C4-2B (cell line): ENCODE measurements around the gene F5.

ENCODE experiments used
- H3K27ac ChIP-seq: fragments of 450-650 bp; 2 replicates; pipeline ENCODE4 v1.5.1; 2017
- ZFX ChIP-seq: fragments of 450-650 bp; IDR thresholded peaks from 2 replicates; pipeline ENCODE4 v1.6.1; 2017
- TF ChIP-seq, protein P1 (sequence below): fragments of 450-650 bp; conservative IDR thresholded peaks from 2 replicates; pipeline ENCODE4 v1.5.1; 2017; ENCODE audit warnings: mild to moderate bottlenecking

F5 gene

DNA sequence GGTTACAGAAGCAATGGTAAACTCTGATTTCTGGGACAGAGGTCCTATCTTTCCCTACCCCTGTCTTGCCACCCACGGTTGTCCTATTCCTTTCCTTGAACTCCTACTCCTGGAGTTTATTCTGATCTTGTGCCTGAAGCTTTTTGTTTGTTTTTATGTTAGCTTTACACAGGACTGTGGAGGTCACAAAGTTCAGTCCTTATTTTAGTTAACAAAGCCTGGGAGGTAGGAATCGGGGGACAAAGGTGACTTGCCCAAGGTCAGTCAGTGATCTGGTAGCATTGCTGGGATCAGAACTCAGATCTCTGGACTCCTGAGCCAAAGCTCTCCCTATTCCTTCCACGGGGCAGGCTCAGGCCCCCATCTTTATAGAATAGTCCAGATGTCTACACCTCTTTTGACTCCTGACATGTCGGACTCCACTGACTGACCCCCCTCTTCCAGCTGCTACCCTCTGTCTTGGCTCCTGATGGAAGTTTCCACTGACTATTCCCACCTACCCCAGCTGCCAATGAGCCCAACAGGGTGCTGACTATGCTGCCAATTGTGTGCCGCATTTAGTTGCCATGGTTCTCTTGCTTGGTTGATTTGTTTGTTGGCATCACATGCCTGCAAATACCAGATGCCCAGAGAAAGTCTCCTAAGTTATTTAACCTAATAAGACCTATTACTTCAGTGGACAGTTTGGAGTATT lies 9.9 kb downstream of the F5 start:
- no peak for TF ChIP-seq ZFX
- TF ChIP-seq, protein P1, sequence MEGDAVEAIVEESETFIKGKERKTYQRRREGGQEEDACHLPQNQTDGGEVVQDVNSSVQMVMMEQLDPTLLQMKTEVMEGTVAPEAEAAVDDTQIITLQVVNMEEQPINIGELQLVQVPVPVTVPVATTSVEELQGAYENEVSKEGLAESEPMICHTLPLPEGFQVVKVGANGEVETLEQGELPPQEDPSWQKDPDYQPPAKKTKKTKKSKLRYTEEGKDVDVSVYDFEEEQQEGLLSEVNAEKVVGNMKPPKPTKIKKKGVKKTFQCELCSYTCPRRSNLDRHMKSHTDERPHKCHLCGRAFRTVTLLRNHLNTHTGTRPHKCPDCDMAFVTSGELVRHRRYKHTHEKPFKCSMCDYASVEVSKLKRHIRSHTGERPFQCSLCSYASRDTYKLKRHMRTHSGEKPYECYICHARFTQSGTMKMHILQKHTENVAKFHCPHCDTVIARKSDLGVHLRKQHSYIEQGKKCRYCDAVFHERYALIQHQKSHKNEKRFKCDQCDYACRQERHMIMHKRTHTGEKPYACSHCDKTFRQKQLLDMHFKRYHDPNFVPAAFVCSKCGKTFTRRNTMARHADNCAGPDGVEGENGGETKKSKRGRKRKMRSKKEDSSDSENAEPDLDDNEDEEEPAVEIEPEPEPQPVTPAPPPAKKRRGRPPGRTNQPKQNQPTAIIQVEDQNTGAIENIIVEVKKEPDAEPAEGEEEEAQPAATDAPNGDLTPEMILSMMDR = no peak
- H3K27ac ChIP-seq = no peak overlapping the region

DNA sequence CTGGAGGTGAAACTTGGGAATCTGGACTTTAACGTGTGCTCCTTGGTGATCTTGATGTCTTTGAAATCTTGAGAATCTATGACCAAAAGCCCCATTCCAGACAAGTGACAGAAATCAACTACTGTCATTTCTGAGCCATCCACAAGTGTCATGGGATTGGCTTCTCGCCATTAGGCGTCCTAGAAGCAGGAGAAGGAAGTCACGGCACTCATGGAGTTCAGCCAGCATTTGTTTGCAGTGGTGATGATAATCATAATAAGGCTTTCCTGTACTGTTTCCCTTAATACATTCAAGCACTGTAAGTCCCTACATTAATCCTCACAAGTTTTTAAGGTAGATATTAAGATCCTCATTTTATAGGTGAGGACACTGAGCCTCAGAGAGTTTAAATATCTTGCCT lies 11.9 kb downstream of the F5 start:
- no peak overlapping the region for H3K27ac ChIP-seq
- TF ChIP-seq, protein P1 = no peak
- no peak for TF ChIP-seq ZFX

DNA sequence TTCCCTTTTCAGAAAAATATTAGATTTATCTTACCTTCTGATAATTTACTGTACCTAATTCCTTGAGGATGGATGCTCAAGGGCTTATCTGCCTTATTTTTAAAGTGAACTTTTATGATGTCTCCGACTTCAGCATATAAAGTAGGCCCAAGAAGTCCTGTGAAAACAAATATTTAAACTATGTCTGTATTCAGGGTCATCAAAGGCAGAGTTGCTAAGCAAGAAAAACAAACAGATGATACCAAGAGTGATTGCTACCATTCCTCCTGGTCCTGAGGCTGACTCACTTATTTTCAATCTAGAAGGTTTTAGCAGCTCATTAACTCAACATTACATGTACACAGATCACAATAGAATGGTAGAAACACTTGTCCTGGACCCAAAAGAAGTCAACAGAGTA lies 14.1 kb downstream of the F5 start:
- no peak overlapping the region; the same call in 1 of the 2 replicates for H3K27ac ChIP-seq
- TF ChIP-seq, protein P1 = no peak
- no peak for TF ChIP-seq ZFX

DNA sequence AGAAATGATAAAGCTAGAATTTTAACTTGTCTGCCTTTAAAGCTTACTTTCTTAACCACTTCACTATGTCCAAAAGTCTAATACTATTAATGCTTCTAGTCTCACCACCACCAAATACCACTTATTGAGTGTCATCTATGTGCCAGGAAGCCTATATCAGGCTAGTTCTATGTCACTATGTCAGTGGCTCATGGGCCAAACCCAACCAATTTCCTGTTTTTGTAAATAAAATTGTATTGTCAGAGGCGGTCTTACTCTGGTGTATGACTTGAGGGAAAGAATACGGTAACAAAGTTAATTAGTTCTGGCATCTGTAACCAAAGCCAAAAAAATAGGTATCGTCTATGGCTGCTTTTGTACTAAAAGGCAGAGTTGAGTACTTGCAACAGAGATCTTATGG lies 14.8 kb downstream of the F5 start:
- TF ChIP-seq, protein P1 = no peak
- no peak for TF ChIP-seq ZFX
- no peak overlapping the region for H3K27ac ChIP-seq

DNA sequence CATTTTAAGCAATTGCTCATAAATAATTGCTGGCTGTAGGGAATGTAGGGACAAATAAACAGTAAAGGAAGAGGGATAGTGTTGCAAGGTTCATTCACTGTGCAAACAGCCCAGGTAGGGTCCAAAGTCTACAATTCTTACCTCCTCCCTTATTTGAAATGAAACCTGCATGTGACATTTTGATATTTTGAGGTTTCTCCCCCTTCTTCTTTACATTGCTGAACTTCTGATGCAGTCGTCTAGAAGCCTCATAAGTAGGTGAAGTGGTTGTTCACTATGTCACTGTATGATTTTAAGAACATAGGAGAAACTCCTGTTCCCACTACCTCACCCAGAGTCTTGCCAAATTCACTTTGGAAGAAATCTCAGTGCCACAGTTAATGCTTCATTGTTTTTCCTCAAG lies 16.1 kb downstream of the F5 start:
- TF ChIP-seq ZFX = no peak
- TF ChIP-seq, protein P1 = no peak
- no peak overlapping the region for H3K27ac ChIP-seq

DNA sequence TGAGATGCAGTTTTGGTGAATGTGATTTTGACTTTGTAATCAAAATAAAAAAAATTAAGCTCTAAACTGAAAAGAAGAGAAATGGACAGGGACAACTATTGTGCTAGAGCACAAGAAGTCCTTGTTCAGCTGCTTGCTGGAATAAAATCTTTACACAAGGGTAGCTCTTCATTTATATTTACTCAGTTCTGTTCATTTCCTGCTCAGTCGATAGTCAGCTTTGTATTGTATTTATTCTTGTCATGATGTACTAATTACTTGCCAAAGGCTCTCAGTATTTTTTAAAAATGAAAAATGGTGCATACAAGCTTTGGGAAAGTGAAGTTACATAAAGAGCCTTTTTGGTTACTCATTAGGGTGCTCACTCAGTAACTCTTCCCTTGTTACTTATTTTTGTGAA lies 17.8 kb downstream of the F5 start:
- TF ChIP-seq, protein P1 = no peak
- no peak for TF ChIP-seq ZFX
- H3K27ac ChIP-seq = no peak overlapping the region

DNA sequence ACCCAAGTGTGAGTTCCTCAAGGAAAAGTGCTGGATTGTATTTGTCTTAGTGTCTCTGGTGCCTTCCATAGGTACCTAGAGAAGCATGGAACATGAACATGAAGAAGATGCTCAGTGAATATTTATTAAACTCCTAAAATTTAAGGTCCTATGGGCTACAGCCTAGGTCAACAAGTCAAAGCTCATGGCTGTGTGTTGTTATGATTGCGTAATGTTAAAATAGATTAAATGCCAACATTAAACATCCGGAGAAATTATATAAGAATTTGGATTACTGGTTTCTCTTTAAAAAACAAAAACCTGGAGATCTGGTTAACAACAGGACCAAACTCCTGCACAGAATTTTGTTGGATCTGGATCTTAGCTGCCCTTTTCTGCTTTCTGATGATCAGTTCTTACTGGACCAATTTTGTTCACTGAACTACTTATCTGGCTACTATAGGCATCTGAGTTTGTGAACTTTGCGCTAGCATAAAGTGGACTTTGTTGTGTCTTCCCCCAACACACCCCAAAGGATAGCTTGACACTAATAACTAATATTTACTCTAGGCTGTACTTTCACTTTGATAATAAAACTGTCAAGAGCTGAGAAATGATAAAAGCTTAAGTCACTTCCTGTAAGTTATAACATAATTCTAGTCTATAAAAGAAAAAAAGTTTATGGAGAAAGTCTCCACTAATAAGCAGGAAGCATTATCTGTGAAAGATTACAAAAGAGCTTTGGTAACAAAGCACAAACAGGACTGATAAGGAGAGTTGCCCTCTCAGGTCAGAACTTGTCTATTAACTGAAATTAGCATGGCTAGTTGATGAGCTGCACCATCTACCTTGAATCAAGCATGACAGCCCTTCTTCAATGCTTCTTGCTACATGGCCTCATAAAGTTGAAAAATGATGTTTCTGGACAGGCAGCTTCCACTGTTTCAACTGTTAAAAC lies 20.7 kb downstream of the F5 start:
- H3K27ac ChIP-seq = no peak overlapping the region
- TF ChIP-seq ZFX = no peak
- TF ChIP-seq, protein P1 = no peak
